ENCODE results near the gene ARHGEF10L.

The ARHGEF10L gene

GRCh38 chr1:17569200-17570139 is 30.0 kb downstream of the ARHGEF10L start:
- no peak for DNase-seq

GRCh38 chr1:17570228-17570627 is 30.7 kb downstream of the ARHGEF10L start:
- DNase-seq, result no peak

DNA sequence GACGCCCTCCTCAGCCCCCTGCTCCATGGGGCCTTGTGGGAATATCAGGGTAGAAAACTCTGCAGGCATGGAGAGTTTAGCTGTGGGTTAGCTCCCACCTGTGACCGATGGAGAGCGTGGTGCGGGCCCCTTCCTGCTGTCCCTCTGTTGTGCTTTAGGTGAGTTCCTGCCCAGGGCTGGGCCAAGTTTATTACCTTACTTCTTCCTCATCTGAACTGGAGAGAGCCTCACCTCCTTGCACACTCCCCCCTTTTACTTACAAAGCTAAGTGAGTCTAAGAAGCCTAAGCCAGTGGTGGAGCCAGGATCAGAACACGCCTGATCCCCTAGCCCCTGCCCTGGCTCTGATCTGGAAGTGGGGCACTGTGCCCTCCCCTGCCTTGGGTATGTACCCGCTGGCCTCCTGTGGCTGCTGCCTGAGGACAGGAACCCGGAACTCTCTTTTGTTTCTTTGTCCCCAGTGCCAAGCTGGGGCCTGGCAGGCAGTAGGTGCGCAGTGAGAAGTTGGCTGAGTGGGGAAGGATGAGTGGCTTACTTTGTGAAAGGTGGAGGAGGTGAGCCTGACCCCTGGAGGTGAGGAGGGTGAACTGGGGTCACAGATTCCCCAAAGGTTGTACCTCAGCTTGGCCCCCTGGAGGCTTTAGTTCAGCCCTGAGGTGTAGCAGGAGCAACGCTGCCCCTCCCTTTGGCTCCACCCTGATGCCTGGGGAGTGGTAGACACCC is 32.9 kb downstream of the ARHGEF10L start:
- DNase-seq, result no peak

DNA sequence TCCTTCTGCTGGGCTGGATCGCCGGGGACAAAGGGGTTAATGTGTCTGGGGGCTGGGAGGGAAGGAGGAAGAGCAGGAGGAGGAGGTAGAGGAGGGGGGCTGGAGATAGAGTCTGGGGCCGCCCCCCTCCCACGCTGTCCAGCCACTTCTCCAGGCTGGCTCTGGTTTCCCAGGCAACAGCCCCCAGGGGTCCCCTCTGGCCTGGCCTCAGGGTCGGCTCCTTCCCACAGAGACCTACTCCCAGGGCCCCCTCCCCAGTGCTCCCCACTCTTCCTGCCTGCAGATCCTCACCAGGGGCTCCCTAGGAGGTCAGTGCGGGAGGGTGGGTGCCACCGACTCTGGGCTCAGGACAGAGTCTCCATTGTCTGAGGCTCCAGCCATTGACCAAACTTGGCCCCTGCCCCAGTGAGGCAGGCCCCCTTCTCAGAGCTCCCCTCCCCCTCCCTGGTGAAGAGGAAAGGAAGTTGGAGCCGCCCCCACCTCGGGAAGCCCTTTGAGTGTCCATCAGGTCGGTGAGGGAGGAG is 34.1 kb downstream of the ARHGEF10L start:
- DNase-seq, result no peak

GRCh38 chr1:17574516-17574915 is 35.0 kb downstream of the ARHGEF10L start:
- no peak for DNase-seq

GRCh38 chr1:17575797-17576518 is 36.5 kb downstream of the ARHGEF10L start:
- DNase-seq, result no peak

- no peak for DNase-seq
Measured at GRCh38 chr1:17576519-17576853, 37.0 kb downstream of the ARHGEF10L start.

DNA sequence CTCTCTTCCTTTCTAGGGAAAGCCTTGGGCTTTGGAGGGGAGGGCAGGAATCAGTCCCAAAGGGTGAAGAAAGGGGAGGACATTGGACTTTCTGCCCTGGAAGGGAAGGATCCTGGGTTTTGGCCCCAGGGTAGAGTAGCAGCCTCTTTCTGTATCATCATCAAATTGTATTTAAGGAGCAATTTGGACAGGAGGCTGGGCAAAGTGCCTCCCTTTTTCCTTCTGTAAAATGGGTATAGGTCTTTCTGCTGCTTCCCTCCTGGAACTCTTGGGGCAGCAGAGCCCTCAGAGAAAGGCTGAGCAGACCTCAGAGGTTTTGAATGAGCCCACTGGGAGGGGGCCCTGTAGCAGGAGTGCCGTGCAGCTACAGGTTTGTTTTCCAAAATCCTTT is 38.4 kb downstream of the ARHGEF10L start:
- DNase-seq, result no peak

- no peak for DNase-seq
Measured at GRCh38 chr1:17579951-17580939, 40.7 kb downstream of the ARHGEF10L start.

GRCh38 chr1:17581389-17582123 is 42.1 kb downstream of the ARHGEF10L start:
- no peak for DNase-seq

DNA sequence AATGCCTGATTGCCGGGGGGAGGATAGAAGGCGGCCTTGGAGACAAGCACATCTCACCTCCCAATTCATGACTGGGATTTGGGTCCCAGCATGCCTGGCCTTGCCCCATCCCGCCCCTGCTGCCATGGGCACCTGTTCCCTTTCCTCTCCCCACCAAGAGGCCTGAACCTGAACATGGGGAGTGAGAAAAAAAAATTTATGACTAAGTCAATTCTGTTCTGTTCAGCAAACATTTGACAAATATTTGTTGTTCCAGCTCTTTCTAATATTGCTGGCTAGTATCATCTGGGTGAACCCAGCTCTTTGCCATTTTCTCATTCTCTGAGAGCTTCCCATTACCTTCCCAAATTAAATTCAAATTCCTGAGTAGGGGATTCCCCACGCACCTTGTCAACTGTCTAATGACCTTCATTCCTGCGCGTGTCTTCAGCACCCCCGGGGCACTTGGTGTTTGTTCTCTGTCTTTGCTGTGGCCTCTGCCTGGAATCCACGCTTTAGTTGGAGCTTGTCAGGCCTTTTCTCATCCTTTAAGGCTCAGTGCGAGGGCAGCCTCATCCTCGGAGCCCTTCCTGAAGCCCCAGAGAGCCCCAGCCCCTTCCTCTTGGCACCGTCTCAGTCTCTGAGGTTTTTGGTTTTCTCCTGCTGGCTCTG is 42.8 kb downstream of the ARHGEF10L start:
- DNase-seq, result no peak

DNA sequence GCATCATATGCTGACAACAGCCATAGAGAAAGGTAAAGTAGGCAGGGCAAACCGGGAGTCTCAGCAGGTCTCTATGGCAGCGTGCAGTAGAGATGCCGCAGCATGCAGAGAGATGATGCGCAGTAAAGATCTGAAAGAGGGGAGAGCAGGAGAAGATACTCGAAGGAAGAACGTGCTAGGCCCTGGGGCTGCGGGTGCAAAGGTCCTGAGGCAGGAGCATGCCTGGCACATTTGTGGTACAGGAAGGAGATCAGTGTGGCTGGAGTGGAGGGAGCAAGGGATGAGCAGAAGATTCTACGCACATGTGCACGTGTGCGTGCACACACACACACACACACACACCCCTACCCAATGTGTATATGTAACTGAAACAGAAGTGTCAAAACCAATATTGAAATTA is 45.0 kb downstream of the ARHGEF10L start:
- DNase-seq, result no peak

DNA sequence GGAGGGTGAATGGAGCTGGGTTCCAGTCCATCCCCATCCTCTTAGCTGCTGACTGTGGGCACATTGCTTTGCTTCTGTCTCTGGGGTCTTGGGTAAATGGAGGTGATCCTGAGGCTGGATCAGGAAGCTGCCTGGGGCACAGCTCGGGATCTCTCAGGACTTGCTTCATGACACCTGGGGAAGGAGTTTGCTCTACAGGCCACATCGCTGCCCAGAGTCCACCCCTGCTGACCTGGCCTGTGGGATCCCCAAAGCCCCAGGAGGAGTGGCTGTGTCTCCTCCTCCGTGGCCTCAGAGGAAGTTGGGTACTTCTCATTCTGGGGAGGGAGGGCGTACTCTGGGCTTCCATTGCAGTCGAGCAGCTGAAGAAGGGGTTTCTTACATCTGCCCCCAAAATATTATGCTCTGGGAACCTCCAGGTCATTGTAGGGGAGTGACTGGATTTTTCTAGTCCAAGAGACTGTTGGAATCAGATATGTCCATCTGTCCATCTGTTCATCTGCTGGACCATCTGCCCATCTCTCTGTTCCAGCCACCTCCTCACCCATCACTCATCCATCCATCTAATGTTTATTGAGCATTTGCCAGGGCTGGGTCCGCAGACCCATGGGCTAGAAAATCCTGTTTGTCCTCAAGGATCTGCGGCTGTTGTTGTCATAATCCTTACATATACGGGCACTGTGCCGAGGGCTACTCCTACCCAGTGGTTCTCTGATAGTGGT is 45.9 kb downstream of the ARHGEF10L start:
- DNase-seq, result no peak

- no peak for DNase-seq
Measured at GRCh38 chr1:17586172-17586964, 46.9 kb downstream of the ARHGEF10L start.

GRCh38 chr1:17587693-17588047 is 48.2 kb downstream of the ARHGEF10L start:
- DNase-seq, result no peak

GRCh38 chr1:17588048-17588871 is 48.8 kb downstream of the ARHGEF10L start:
- DNase-seq, result no peak

DNA sequence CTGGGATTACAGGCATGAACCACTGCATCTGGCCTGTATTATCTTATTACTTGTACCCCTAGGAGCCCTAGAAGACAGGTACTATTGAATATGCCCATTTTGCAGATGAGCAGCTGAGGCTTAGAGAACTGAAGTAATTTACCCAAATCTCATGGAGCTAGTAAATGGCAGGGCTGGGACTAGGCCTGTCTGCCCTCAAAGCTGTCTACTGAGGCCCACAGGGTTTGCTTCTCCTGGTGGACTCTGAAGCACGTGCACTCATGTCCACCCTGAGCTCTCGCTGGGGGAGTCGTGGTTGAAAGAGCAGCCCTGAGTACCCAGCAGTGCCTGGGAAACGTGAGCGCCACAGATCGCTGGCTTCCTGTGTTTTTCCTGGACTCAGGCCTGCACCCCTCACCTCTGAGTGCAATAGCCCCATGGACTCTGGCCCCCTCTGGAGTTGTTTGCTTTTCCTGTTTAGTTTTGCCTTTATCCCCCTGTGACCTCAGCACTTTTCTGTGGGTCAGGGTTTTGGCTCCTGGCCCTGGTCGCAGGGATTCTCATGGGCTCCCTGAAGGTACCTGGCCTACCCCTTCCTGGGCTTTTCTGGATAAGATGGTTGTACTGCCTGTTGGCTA is 52.4 kb downstream of the ARHGEF10L start:
- no peak for DNase-seq

DNA sequence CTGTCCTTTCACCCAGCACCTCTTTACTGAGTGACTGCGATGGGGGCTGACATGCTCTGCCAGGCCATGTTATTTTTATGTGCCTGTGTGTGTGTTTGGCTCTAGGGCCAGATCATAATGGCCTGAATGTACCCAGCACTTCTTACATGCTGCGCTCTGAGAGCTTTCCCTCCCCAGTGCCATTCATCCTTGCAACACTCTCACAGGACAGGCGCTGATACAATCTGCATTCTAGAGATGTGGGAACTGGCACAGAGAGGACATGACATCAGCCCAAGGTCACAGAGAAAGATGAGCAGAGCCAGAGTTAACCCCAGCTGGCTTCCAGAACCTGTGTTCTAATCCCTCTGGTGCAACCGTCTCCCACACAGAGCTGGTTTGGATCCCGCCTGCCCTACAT is 54.5 kb downstream of the ARHGEF10L start:
- DNase-seq, result no peak

Measured in activated CD4-positive, CD25-positive, alpha-beta regulatory T cell treated with anti-CD3 and anti-CD28 coated beads, Interleukin-2, amount 50 U/mL, for 72 hours (primary cell).